NCI-H526 treated with DMSO at 0.1 percent for 48 hours (cell line): Measurements from ENCODE around the gene PRR16.

Experiments
- DNase-seq: peaks from one replicate; lab custom pipeline; 2025; lab: John Stamatoyannopoulos, UW

The PRR16 gene

GRCh38 chr5:120463006-120463680 is 957 bp upstream of the PRR16 start:
- no peak for DNase-seq

- no peak for DNase-seq
Observed at GRCh38 chr5:120464627-120465435, 731 bp downstream of the PRR16 start.

- no peak for DNase-seq
Observed at GRCh38 chr5:120465436-120465961, 1.4 kb downstream of the PRR16 start.

- no peak for DNase-seq
Observed at GRCh38 chr5:120466341-120467006, 2.4 kb downstream of the PRR16 start.

GRCh38 chr5:120471971-120472370 is 7.9 kb downstream of the PRR16 start:
- no peak for DNase-seq

GRCh38 chr5:120472911-120473310 is 8.8 kb downstream of the PRR16 start:
- no peak for DNase-seq

- DNase-seq = no peak
Observed at GRCh38 chr5:120473332-120473731, 9.2 kb downstream of the PRR16 start.

- no peak for DNase-seq
Observed at GRCh38 chr5:120476063-120476462, 12.0 kb downstream of the PRR16 start.

GRCh38 chr5:120479066-120479465 is 15.0 kb downstream of the PRR16 start:
- no peak for DNase-seq

GRCh38 chr5:120499876-120500563 is 35.9 kb downstream of the PRR16 start:
- no peak for DNase-seq

- no peak for DNase-seq
Observed at GRCh38 chr5:120502531-120502930, 38.4 kb downstream of the PRR16 start.

- DNase-seq = no peak
Observed at GRCh38 chr5:120503341-120503740, 39.2 kb downstream of the PRR16 start.

GRCh38 chr5:120504057-120504456 is 40.0 kb downstream of the PRR16 start:
- DNase-seq = no peak

- no peak for DNase-seq
Observed at GRCh38 chr5:120507197-120507596, 43.1 kb downstream of the PRR16 start.

- no peak for DNase-seq
Observed at GRCh38 chr5:120507800-120508463, 43.8 kb downstream of the PRR16 start.

GRCh38 chr5:120509053-120509452 is 45.0 kb downstream of the PRR16 start:
- no peak for DNase-seq

- no peak for DNase-seq
Observed at GRCh38 chr5:120510098-120510637, 46.1 kb downstream of the PRR16 start.

GRCh38 chr5:120510994-120511686 is 47.0 kb downstream of the PRR16 start:
- DNase-seq = no peak

- DNase-seq = no peak
Observed at GRCh38 chr5:120512068-120512467, 48.0 kb downstream of the PRR16 start.

- DNase-seq = no peak
Observed at GRCh38 chr5:120512791-120513650, 48.9 kb downstream of the PRR16 start.
